ENCODE results near the gene RPAP2. TPM values are rescaled to one million over a fixed set of nuclear protein-coding genes. Genes with fewer than 3 reads are reported as not detected.

Gene RPAP2
- total and polyA plus RNA-seq, 2 of the 8 experiments (the other 6 are each of a cell fraction or from before 2014, with no cell fraction given): 7.9 to 28.4 TPM

DNA sequence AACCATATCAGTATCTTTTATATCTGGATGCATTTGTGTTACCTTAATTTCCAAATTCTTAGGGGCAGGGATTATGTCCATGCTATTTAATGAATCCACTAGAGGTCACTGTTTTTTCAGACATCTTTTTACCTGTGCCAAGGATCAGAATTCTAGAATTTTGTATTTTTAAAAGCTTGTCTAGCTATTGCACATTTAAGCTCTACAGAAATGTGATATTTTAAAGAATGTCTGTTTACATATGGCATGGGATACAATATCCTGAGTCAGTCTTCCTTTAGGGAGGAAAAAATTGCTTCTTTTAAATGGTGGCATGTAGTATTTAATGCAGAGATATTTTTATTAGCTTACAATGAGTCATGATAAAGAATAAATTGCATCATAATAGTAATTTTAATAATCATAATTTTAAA, 11.3 kb downstream of the RPAP2 start:
- Histone ChIP-seq H2AK5ac (ENCODE audit: low read depth, low read length) (no peak overlapping the region), H2BK120ac (replicated peaks; ENCODE audit: low read depth, low read length) (no peak overlapping the region), H2BK20ac (ENCODE audit: low read length) (no peak overlapping the region), H3K18ac (ENCODE audit: extremely low read depth, low read length) (no peak overlapping the region), H2AFZ (ENCODE audit: low read length) (no peak overlapping the region), H3K4me2 (ENCODE audit: insufficient read depth in 1 of 2, low read depth in 2 of 2, low read length in 2 of 2) (no peak overlapping the region), H3K27me3 (replicated peaks in 1 of 4; ENCODE audit: control insufficient read depth in 3 of 4, extremely low read depth in 1 of 4, insufficient read depth in 3 of 4, low read length in 3 of 4) (no peaks in the 10 kb centered on the region), H2BK15ac (ENCODE audit: low read length) (no peak overlapping the region), H3K4ac (replicated peaks; ENCODE audit: insufficient read length, low read depth, low read length) (no peak overlapping the region), H3K56ac (replicated peaks; ENCODE audit: insufficient read length, low read depth, low read length) (no peak overlapping the region), H3K23ac (ENCODE audit: insufficient read length) (no peak overlapping the region), H2BK5ac (ENCODE audit: low read depth, low read length) (no peak overlapping the region), H2BK12ac (ENCODE audit: low read depth, low read length) (no peak overlapping the region), H4K20me1 (replicated peaks in 1 of 2; ENCODE audit: control insufficient read depth in 1 of 2, insufficient read depth in 2 of 2, low read length in 2 of 2) (no peaks in the 10 kb centered on the region), H3K79me1 (ENCODE audit: low read depth, low read length) (no peaks in the 10 kb centered on the region), H3K9ac (replicated peaks in 1 of 4; ENCODE audit: extremely low read depth in 1 of 4, low read depth in 3 of 4, low read length in 3 of 4) (no peak overlapping the region), H3K4me1 (replicated peaks in 1 of 4; ENCODE audit: control insufficient read depth in 3 of 4, insufficient read depth in 4 of 4, low read length in 3 of 4) (peaks cover 0 to 4% (median 0%) of the 10 kb centered on the region in 4 experiments; a peak in 1 of 7 replicates), H4K5ac (ENCODE audit: insufficient read length, low read depth, low read length) (no peak overlapping the region), H3K27ac (ENCODE audit: low read depth, low read length) (no peak overlapping the region), H3K23me2 (ENCODE audit: low read depth, low read length) (no peaks in the 10 kb centered on the region), H3K4me3 (ENCODE audit: extremely low read depth in 1 of 4, insufficient read depth in 2 of 4, low read depth in 3 of 4, low read length in 4 of 4) (no peak overlapping the region), H3K9me3 (ENCODE audit: insufficient read depth in 2 of 2, low read depth in 1 of 2, low read length in 1 of 2) (no peaks in the 10 kb centered on the region), H4K91ac (replicated peaks; ENCODE audit: insufficient read length, low read length) (no peak overlapping the region), H3K14ac (ENCODE audit: insufficient read length) (no peak overlapping the region), H3K79me2 (ENCODE audit: control insufficient read depth in 1 of 2, insufficient read depth in 2 of 2, low read length in 2 of 2) (no peaks in the 10 kb centered on the region), H4K8ac (ENCODE audit: extremely low read depth, insufficient read depth, low read length) (no peak overlapping the region), H3K36me3 (ENCODE audit: control insufficient read depth in 2 of 4, insufficient read depth in 4 of 4, low read length in 3 of 4) (peaks cover 0 to 20% (median 6%) of the 10 kb centered on the region in 4 experiments; a peak in 3 of 8 replicates)
- POLR2A ChIA-PET (ENCODE audit: partially characterized antibody): interaction anchor here (0.6 to 1.4 kb wide), 3 partner anchors 9 to 390 kb away, joined by 3 to 5 read pairs (median 3); partner anchors contain the start of genes GLMN and RPAP2
- FAIRE-seq (peak; percentile 55), DNase-seq (ENCODE audit: low read depth in 1 of 2, low spot score in 2 of 2) (no peak)
- CTCF ChIA-PET (ENCODE audit: partially characterized antibody): interaction anchor here (0.6 to 1.7 kb wide), 29 partner anchors 8 to 508 kb away, joined by 3 to 9 read pairs (median 3); partner anchors contain the start of gene GFI1
- TF ChIP-seq RAD21 (IDR thresholded peaks at IDR 0.05 in 1 of 2, conservative IDR thresholded peaks at IDR 0.05 in 1 of 2; ENCODE audit: low read depth in 2 of 2, low read length in 2 of 2): peak; percentile 49 to 59
- TF ChIP-seq, protein P1, sequence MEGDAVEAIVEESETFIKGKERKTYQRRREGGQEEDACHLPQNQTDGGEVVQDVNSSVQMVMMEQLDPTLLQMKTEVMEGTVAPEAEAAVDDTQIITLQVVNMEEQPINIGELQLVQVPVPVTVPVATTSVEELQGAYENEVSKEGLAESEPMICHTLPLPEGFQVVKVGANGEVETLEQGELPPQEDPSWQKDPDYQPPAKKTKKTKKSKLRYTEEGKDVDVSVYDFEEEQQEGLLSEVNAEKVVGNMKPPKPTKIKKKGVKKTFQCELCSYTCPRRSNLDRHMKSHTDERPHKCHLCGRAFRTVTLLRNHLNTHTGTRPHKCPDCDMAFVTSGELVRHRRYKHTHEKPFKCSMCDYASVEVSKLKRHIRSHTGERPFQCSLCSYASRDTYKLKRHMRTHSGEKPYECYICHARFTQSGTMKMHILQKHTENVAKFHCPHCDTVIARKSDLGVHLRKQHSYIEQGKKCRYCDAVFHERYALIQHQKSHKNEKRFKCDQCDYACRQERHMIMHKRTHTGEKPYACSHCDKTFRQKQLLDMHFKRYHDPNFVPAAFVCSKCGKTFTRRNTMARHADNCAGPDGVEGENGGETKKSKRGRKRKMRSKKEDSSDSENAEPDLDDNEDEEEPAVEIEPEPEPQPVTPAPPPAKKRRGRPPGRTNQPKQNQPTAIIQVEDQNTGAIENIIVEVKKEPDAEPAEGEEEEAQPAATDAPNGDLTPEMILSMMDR (IDR thresholded peaks at IDR 0.05; ENCODE audit: control extremely low read depth in 1 of 3, insufficient read depth in 1 of 3, low read depth in 1 of 3, low read length in 3 of 3): peak in 2 of 3 experiments; percentile 8 to 43; a peak in 2 of 4 replicates

Data from H1 (cell line).